Activated T-cell treated with anti-CD3 and anti-CD28 coated beads, Interleukin-2, amount 50 U/mL, for 72 hours (primary cell): ENCODE data around the gene ASB11. TPM values are rescaled to one million over a fixed set of nuclear protein-coding genes. Genes with fewer than 3 reads are reported as not detected.
"Not testable (repeated sequence)": the region's sequence is repeated elsewhere in the genome, so short reads cannot be mapped to it uniquely, and the experiment has no call there.

Experiments used
- ATAC-seq, 2 donors: fragments of 150-1000 bp; cut with Tn5 transposase; replicated peaks in 1 of 2; 2 replicates each; pipeline ENCODE4 v1.10.0; 2021; ENCODE audit warnings: moderate library complexity in 2 of 2, mild to moderate bottlenecking in 1 of 2
- DNase-seq, 2 donors: peaks; one replicate each; pipeline ENCODE4 v3.0.0; 2021 to 2022; ENCODE audit warnings: mixed read lengths in 1 of 2
- H3K27ac Mint-ChIP-seq: one replicate; pipeline ENCODE4 v1.8.0; 2022; ENCODE audit warnings: mild to moderate bottlenecking, moderate library complexity, mixed read lengths
- H3K27me3 Mint-ChIP-seq: one replicate; pipeline ENCODE4 v1.8.0; 2022; ENCODE audit warnings: low read depth, mixed read lengths
- H3K36me3 Mint-ChIP-seq, 2 donors: one replicate each; pipeline ENCODE4 v1.8.0; 2022; ENCODE audit warnings: mixed read lengths in 2 of 2, mild to moderate bottlenecking in 1 of 2; ENCODE audit not compliant: insufficient read depth in 2 of 2
- H3K4me1 Mint-ChIP-seq: one replicate; pipeline ENCODE4 v1.8.0; 2022; ENCODE audit warnings: low read depth, mixed read lengths
- H3K4me3 Mint-ChIP-seq, 2 donors: one replicate each; pipeline ENCODE4 v1.8.0; 2022; ENCODE audit warnings: mild to moderate bottlenecking in 2 of 2, mixed read lengths in 2 of 2, moderate library complexity in 2 of 2
- H3K9me3 Mint-ChIP-seq, 2 donors: one replicate each; pipeline ENCODE4 v1.8.0; 2022; ENCODE audit warnings: mixed read lengths in 2 of 2
- total RNA-seq, 2 donors: library from RNA; stranded (reverse); gene quantifications; one replicate each; pipeline ENCODE4 v1.2.3, GENCODE V29; 2022

ASB11 gene
- total RNA-seq, 2 donors from 2014 or later: not detected

DNA sequence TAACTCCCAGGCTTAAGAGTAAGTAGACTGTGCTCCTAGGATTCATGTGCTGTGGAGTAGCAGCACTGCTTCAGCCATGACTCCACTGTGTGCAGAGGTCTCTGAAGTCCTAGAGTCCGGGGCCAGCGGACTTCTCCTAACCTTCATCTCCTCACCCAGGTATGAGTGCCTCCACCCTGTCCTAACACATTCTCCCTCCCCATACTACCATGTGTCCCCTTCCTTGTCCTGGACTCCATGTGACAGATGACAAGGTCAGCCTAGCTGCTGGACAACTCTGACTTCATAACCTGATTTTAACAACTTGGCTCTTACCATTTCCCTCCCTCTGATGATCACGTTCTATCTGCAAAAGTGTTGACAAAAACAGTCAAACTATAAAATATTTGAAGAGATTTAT is 16.7 kb downstream of the ASB11 start:
- Mint-ChIP-seq H3K27me3 (peaks cover 33% of the 10 kb centered on the region), H3K4me3 (no peak overlapping the region), H3K27ac (no peak overlapping the region), H3K4me1 (peaks cover 7% of the 10 kb centered on the region), H3K9me3 (no peaks in the 10 kb centered on the region), H3K36me3 (no peaks in the 10 kb centered on the region)
- no peak for ATAC-seq
- no peak for DNase-seq

DNA sequence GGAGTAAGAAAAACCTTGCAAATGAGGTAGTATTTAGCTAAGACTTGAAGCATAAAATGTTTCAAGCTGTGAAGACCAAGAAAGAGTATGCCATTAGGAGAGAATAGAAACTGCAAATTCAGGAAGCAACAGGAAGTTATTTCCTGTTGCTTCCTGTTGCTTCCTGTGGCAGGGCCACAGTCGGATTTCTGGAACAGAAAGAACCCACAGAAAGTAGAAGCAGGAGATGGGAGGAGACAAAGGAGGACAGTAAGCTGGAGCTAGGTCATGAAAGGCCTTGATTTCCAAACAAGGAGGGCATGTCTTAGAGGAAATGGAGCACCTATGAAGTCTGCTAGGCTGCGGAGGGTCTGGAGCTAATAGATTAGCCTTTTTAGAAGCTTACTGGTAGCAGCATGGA is 17.2 kb downstream of the ASB11 start:
- ATAC-seq (no peak), DNase-seq (no peak)
- Mint-ChIP-seq H3K36me3 (no peaks in the 10 kb centered on the region), H3K4me1 (peaks cover 7% of the 10 kb centered on the region), H3K27ac (no peak overlapping the region), H3K9me3 (no peaks in the 10 kb centered on the region), H3K27me3 (peaks cover 33% of the 10 kb centered on the region), H3K4me3 (no peak overlapping the region)

DNA sequence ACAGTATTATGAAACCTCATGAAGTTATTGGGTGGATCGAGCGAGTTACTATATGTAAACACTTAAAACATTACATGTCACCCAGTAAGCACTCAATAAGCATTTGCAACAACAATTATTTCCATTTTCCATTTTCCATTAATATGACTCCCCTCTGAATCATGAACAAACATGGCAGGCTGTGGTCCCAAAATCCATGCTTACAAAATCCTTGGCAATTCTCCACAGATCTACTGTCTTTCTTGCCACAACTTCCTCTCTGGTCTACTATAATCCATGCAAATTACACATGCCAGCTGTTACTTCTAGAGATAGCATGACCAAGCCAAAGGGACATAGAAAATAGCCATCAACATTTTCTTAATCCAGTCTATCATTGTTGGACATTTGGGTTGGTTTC is 22.0 kb downstream of the ASB11 start:
- Mint-ChIP-seq H3K9me3 (no peaks in the 10 kb centered on the region), H3K36me3 (no peaks in the 10 kb centered on the region), H3K27ac (no peak overlapping the region), H3K27me3 (peaks cover 12% of the 10 kb centered on the region), H3K4me3 (no peak overlapping the region), H3K4me1 (peaks cover 7% of the 10 kb centered on the region)
- ATAC-seq (no peak), DNase-seq (no peak)

DNA sequence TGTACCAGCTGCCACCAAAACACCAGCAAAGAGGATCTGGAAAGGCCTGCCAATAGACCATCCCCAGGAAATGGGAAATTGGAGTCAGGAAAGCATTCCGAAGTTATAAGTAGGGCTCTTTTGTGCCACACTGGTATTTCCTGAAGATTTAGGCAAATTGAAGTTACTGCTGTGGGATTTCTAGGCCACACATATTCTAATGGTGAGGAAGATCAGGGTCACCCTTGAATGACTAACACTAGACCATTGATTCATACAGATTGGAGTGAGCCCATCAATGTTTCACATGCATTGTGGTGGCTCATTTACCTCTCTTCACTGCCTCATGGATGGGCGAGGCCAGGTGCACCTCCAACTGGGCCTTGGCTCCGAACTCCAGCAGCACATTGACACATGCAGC is 22.6 kb downstream of the ASB11 start:
- H3K9me3 Mint-ChIP-seq: no peaks in the 10 kb centered on the region
- no peak overlapping the region for H3K4me3 Mint-ChIP-seq
- ATAC-seq (no peak), DNase-seq (no peak)
- H3K4me1 Mint-ChIP-seq: peaks cover 3% of the 10 kb centered on the region
- H3K36me3 Mint-ChIP-seq: no peaks in the 10 kb centered on the region
- H3K27me3 Mint-ChIP-seq: peaks cover 10% of the 10 kb centered on the region
- no peak overlapping the region for H3K27ac Mint-ChIP-seq

DNA sequence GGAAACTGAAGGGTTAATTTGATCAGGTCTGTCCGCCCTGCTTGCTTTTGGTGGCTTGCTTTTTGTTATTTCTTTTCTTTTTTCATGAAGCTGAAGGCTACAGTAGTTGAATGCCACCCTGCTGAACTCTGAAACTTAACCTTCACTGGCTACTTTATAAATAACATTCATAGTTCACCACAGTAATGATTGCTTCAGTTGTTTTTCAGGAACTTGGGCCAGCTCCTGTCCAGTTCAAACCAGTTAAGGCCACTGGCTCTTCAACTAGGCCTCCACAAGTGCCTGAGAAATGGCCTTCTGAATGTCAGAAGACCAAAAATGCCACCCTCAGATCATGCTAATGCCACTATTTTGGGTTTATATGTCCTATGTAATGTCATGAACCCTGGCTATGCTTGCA is 37.8 kb downstream of the ASB11 start:
- Mint-ChIP-seq H3K36me3 (no peaks in the 10 kb centered on the region), H3K4me3 (no peak overlapping the region), H3K27me3 (peaks cover 21% of the 10 kb centered on the region), H3K9me3 (no peaks in the 10 kb centered on the region), H3K27ac (no peak overlapping the region), H3K4me1 (no peaks in the 10 kb centered on the region)
- DNase-seq (no peak), ATAC-seq (no peak)

DNA sequence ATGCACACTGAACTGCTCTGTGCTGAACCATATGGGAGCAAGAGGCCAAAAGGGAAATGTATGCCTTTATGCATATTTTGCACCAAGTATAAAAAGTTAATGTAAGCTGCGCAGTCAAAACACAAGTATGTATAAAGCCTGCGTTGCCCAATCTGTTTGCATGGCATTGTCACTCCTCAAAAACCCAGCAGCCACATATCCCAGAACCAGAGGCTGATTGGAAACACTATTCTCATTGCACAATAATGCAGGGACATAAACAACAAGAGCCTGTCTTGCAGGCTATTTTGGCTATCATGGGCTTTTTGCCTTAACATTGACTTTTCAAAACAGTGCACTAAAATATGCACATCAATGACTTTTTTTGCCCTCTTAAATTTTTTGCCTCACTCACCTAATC is 40.5 kb downstream of the ASB11 start:
- Mint-ChIP-seq H3K9me3 (no peaks in the 10 kb centered on the region), H3K27ac (no peak overlapping the region), H3K4me1 (peaks cover 5% of the 10 kb centered on the region), H3K4me3 (no peak overlapping the region), H3K27me3 (peaks cover 17% of the 10 kb centered on the region), H3K36me3 (no peaks in the 10 kb centered on the region)
- ATAC-seq (no peak), DNase-seq (no peak)

DNA sequence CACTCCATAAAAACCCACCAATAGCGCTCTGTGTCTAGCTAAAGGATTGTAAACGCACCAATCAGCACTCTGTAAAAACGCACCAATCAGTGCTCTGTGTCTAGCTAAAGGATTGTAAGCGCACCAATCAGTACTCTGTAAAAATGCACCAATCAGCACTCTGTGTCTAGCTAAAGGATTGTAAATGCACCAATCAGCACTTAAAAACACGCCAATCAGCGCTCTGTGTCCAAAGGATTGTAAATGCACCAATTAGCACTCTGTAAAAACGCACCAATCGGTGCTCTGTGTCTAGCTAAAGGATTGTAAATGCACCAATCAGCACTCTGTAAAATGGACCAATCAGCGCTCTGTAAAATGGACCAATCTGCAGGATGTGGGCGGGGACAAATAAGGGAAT is 42.2 kb downstream of the ASB11 start:
- not testable (repeated sequence) for H3K27ac Mint-ChIP-seq, ATAC-seq, H3K36me3 Mint-ChIP-seq, H3K4me3 Mint-ChIP-seq, DNase-seq, H3K9me3 Mint-ChIP-seq, H3K27me3 Mint-ChIP-seq
- peaks cover 13% of the 10 kb centered on the region for H3K4me1 Mint-ChIP-seq

DNA sequence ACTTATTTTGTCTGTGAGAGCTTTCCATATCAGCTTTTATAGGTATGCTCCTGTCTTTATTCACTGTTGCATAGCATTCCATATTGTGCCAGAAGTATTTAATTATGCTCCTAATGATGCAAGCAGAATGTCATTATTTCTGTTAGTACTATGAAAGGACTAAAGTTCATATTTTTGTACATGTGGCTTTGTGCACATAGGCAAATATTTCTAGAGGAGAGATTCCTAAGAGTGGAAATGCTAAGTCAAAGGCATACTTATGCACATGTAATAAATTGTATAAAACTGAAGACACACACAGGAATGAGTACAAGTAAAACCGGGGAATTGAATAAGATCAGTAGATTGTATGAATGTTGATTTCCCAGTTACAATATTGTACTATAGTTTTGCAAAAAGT is 43.7 kb downstream of the ASB11 start:
- no peak for ATAC-seq
- no peak overlapping the region for H3K27ac Mint-ChIP-seq
- H3K9me3 Mint-ChIP-seq: no peaks in the 10 kb centered on the region

DNA sequence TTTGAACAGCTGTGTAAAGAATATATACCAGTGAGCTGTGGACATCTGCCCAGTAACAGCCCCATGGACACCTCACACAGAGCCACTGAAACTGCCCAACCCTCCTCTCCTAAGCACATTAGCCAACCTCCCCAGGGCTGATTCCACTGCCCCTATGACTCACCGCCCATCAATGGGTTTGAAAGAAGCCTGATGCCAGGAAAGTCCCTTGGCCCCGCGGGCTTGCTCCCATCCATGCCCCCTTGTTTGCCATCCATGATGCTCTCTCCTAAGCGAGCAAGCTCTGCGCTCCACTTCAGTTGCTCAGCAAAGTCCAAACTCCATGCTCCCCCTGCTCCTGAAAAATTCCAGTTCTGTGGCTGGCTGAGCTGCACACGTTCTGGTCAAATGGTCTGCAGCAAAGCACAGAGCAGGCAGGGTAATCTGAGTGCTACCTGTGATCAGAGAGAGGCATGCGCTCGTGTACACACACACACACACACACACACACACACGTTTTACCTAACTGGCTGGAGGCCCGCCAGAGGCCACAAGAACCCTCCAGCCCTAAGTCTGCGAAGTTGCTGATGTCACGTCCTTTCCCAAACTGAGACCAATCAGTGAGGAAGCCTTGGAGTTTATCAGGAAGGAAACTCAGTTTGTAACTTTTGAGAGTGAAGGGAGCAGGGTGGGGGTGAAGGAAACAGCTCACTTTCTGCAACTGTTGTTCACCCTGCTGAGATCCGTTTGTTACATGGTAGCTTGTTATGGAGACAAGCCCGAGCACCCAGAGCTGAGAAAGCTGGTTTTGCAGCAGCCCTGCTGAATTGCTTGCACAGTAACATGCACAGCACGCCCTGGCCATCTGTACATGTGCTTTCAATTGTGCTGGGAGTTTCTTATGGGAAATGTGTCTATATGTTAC is 45.6 kb downstream of the ASB11 start, which contains the start of gene ASB9:
TSS of gene ASB9 (minus strand) at position 466 of the 904 bp plus-strand sequence. CDS start at position 257, 209 bp downstream.
- no peak within 1 kb of the TSS for H3K27ac Mint-ChIP-seq
- H3K4me1 Mint-ChIP-seq: peaks cover 13% of the 10 kb centered on the region
- DNase-seq: peak; percentile 1 to 15
- no peaks in the 10 kb centered on the region for H3K36me3 Mint-ChIP-seq
- no peaks in the 10 kb centered on the region for H3K9me3 Mint-ChIP-seq
- H3K4me3 Mint-ChIP-seq: peak within 1 kb of the TSS; percentile 48 to 65
- peaks cover 9% of the 10 kb centered on the region for H3K27me3 Mint-ChIP-seq
- peak; percentile 19 to 46 for ATAC-seq

More for the DNA sequence above, 43.7 kb downstream of the ASB11 start:
- Mint-ChIP-seq H3K36me3 (no peaks in the 10 kb centered on the region), H3K4me1 (peaks cover 13% of the 10 kb centered on the region), H3K4me3 (no peak overlapping the region), H3K27me3 (peaks cover 9% of the 10 kb centered on the region)
- no peak for DNase-seq

DNA sequence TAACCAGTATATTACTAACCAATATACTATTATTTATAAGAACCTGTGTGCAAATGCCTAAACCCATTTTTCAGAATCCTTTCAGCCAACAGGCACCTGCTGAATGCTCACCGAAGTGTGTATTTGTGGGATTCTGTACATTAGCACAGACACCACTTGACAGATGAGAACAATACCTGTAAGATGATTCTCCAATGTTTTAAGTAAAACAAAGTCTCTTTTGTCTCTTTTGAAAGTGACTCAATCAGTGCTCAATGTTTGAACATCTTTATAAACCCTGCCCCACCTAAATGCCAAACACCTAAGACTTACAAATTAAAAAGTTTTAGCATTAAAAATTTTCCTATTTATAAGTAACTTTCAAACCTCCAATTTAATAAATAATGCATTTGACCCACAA is 46.3 kb downstream of the ASB11 start:
- no peak for DNase-seq
- H3K27ac Mint-ChIP-seq: no peak overlapping the region
- H3K27me3 Mint-ChIP-seq: peaks cover 9% of the 10 kb centered on the region
- peaks cover 13% of the 10 kb centered on the region for H3K4me1 Mint-ChIP-seq
- ATAC-seq: no peak
- no peak overlapping the region for H3K4me3 Mint-ChIP-seq
- H3K9me3 Mint-ChIP-seq: no peaks in the 10 kb centered on the region
- H3K36me3 Mint-ChIP-seq: no peaks in the 10 kb centered on the region

DNA sequence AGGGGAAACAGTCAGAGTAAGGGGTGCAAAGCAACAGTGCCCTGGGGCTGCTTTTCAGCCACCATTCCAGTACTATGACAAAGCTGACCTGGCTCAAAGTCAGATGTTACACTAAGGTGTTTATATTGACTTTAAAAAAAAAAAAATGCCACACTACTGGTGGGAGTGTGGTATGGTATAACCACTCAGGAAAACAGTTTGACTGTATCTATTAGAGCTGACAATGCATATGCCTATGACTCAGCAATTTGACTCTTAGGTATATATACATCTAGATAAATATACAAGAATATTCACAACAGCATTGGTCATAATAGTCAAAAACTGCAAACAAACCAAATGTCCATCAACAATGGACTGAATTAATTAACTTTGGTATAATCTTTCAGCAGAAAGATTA is 60.6 kb downstream of the ASB11 start:
- H3K27me3 Mint-ChIP-seq: peaks cover under 1% of the 10 kb centered on the region
- ATAC-seq (no peak), DNase-seq (no peak)
- H3K4me1 Mint-ChIP-seq: no peaks in the 10 kb centered on the region
- no peaks in the 10 kb centered on the region for H3K9me3 Mint-ChIP-seq
- no peaks in the 10 kb centered on the region for H3K36me3 Mint-ChIP-seq
- H3K4me3 Mint-ChIP-seq: no peak overlapping the region
- H3K27ac Mint-ChIP-seq: no peak overlapping the region

DNA sequence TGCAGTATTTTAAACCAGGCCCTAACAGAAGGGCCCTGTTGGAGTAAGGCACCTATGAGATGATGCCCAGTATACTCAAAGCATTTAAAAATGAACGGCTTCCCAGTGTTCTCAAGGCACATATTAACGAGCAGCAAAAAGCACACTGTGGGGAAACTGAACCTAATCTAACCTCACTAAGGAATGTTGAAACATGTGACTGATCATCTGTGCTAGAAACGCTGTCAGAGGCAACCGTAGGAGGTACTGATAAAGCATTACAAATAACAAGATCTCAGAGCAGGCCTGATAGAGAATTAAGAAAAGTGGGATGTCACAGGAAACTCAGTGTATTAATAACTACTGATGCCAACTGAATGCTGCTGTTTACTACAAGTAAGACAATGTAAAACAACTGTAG is 69.5 kb downstream of the ASB11 start:
- H3K27me3 Mint-ChIP-seq: peaks cover 11% of the 10 kb centered on the region
- no peak overlapping the region for H3K27ac Mint-ChIP-seq
- H3K4me1 Mint-ChIP-seq: peaks cover 20% of the 10 kb centered on the region
- ATAC-seq (no peak), DNase-seq (no peak)
- no peaks in the 10 kb centered on the region for H3K36me3 Mint-ChIP-seq
- H3K9me3 Mint-ChIP-seq: no peaks in the 10 kb centered on the region
- no peak overlapping the region for H3K4me3 Mint-ChIP-seq

DNA sequence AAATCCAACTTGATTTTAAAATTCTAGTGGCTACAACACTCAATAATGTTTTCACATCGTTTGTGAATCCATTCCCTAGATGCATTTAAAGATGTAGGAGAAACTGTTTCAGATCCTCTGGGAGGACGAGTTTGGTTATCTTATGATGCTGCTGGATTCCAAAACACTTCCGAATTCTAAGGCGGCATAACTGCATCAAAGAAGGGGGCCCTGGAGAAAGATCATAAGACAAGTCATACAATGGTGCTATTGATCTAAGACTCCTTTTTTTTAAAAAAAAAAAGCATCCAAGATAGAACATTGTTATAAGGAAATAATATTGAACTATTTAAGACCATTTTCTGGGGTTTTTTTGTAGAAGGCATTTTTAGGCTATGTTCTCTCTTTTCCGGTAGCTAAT is 71.0 kb downstream of the ASB11 start:
- H3K4me3 Mint-ChIP-seq: no peak overlapping the region
- H3K4me1 Mint-ChIP-seq: peaks cover 20% of the 10 kb centered on the region
- no peak for DNase-seq
- H3K27me3 Mint-ChIP-seq: peaks cover 7% of the 10 kb centered on the region
- ATAC-seq: no peak
- no peak overlapping the region for H3K27ac Mint-ChIP-seq
- H3K9me3 Mint-ChIP-seq: no peaks in the 10 kb centered on the region
- H3K36me3 Mint-ChIP-seq: no peaks in the 10 kb centered on the region
